Mammary epithelial cell (primary cell): Measurements from ENCODE around the gene TREH.

ENCODE experiments used
- EZH2 ChIP-seq: IDR thresholded peaks from 2 replicates; pipeline ENCODE4 v1.6.1; 2012; ENCODE audit warnings: low read length, inconsistent platforms, borderline replicate concordance
- TF ChIP-seq, protein P1 (sequence below), 2 donors: IDR thresholded peaks in 1 of 2; conservative IDR thresholded peaks in 1 of 2; 2 replicates each; pipeline ENCODE4 v1.5.1; 2011 to 2012; ENCODE audit warnings: inconsistent platforms in 2 of 2, low read length in 2 of 2, mild to moderate bottlenecking in 2 of 2, control low read depth in 1 of 2, low read depth in 1 of 2; ENCODE audit not compliant: insufficient read depth in 1 of 2; ENCODE audit errors: extremely low read depth in 1 of 2

DNA sequence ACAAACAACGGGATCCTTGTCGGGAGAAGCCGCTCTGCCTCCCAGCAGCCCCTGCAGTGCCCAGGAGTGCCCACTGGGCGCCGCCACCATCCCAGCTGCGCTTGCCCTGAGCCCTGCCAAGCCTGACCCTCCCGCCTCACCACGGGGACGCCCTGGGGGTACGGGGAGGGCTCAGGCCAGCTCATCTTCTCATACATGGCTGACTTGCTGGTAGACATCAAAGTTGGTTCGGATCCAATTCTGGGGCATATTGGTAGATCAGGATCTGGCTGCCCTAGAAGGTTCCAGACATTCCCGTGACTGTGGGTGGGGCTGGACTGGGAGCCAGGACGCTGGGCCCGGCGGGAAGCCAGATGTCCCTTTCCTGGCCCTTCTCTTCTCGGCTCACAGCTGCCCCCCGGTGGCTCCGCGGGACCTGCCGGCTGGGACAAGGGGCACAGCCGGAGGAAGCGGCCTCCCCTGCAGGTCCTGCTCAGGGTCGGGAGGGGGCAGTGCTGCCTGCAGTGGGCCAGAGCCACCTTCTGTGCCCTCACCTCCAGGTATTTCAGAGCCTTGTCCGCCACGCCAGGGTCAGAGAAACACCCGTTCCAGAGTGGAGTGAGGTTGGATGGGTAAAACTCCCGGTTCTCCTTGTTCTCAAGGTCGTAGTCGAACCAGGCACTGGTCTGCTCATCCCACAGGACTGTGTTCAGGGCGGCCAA is 10.6 kb upstream of the TREH start:
- TF ChIP-seq, protein P1, sequence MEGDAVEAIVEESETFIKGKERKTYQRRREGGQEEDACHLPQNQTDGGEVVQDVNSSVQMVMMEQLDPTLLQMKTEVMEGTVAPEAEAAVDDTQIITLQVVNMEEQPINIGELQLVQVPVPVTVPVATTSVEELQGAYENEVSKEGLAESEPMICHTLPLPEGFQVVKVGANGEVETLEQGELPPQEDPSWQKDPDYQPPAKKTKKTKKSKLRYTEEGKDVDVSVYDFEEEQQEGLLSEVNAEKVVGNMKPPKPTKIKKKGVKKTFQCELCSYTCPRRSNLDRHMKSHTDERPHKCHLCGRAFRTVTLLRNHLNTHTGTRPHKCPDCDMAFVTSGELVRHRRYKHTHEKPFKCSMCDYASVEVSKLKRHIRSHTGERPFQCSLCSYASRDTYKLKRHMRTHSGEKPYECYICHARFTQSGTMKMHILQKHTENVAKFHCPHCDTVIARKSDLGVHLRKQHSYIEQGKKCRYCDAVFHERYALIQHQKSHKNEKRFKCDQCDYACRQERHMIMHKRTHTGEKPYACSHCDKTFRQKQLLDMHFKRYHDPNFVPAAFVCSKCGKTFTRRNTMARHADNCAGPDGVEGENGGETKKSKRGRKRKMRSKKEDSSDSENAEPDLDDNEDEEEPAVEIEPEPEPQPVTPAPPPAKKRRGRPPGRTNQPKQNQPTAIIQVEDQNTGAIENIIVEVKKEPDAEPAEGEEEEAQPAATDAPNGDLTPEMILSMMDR (conservative IDR thresholded peaks at IDR 0.05 in 1 of 2, IDR thresholded peaks at IDR 0.05 in 1 of 2; ENCODE audit: extremely low read depth in 1 of 2, insufficient read depth in 1 of 2, low read depth in 1 of 2, low read length in 2 of 2), result peak; percentile 82 to 90
- no peak for TF ChIP-seq EZH2
